Glutamatergic neuron (in vitro differentiated cells): ENCODE measurements around the gene GLIS1. TPM values are rescaled to one million over a fixed set of nuclear protein-coding genes. Genes with fewer than 3 reads are reported as not detected.

Experiments used
- DNase-seq: peaks from one replicate; pipeline ENCODE4 v3.0.0; 2022
- H3K27ac Mint-ChIP-seq: one replicate; pipeline ENCODE4 v1.8.0; 2020; ENCODE audit warnings: mild to moderate bottlenecking, mixed read lengths, inconsistent platforms; ENCODE audit not compliant: unreplicated experiment
- H3K27me3 Mint-ChIP-seq: one replicate; pipeline ENCODE4 v1.8.0; 2020; ENCODE audit warnings: mild to moderate bottlenecking, moderate library complexity, mixed read lengths, inconsistent platforms; ENCODE audit not compliant: unreplicated experiment
- H3K36me3 Mint-ChIP-seq: one replicate; pipeline ENCODE4 v1.8.0; 2020; ENCODE audit warnings: mild to moderate bottlenecking, mixed read lengths, inconsistent platforms; ENCODE audit not compliant: unreplicated experiment
- H3K4me1 Mint-ChIP-seq: one replicate; pipeline ENCODE4 v1.8.0; 2020; ENCODE audit warnings: mild to moderate bottlenecking, low read depth, mixed read lengths, inconsistent platforms; ENCODE audit not compliant: unreplicated experiment
- H3K4me3 Mint-ChIP-seq: one replicate; pipeline ENCODE4 v1.8.0; 2020; ENCODE audit warnings: mild to moderate bottlenecking, mixed read lengths, inconsistent platforms; ENCODE audit not compliant: unreplicated experiment
- H3K9me3 Mint-ChIP-seq: one replicate; pipeline ENCODE4 v1.8.0; 2020; ENCODE audit warnings: mild to moderate bottlenecking, moderate library complexity, mixed read lengths, inconsistent platforms; ENCODE audit not compliant: unreplicated experiment
- CTCF ChIP-seq: fragments of 200-600 bp; sonication (generic); IDR thresholded peaks from one replicate; pipeline ENCODE4 v1.5.0; 2021; ENCODE audit not compliant: partially characterized antibody, unreplicated experiment
- total RNA-seq: library from RNA; stranded (reverse); fragmentation: NEBNext Ultra II Directional; extraction: Animal tissue kit (Norgen Biotek cat#: 25700); gene quantifications from one replicate; pipeline ENCODE4 v1.2.1, GENCODE V29; 2021; ENCODE audit not compliant: unreplicated experiment

GLIS1 gene
- total RNA-seq, 1 donor from 2014 or later, result 0.76 TPM

- Mint-ChIP-seq H3K9me3 (peaks cover 9% of the 10 kb centered on the region), H3K4me3 (no peak overlapping the region), H3K4me1 (peaks cover 8% of the 10 kb centered on the region), H3K27me3 (peaks cover 4% of the 10 kb centered on the region), H3K36me3 (no peaks in the 10 kb centered on the region), H3K27ac (no peak overlapping the region)
- no peak for DNase-seq
- TF ChIP-seq CTCF, result no peak
These were observed 66.7 kb downstream of the GLIS1 start for GRCh38 chr1:53672243-53672642.

GRCh38 chr1:53669621-53670191 lies 69.3 kb downstream of the GLIS1 start:
- Mint-ChIP-seq H3K27me3 (peaks cover 5% of the 10 kb centered on the region), H3K36me3 (no peaks in the 10 kb centered on the region), H3K4me3 (no peak overlapping the region), H3K4me1 (peaks cover 4% of the 10 kb centered on the region), H3K27ac (no peak overlapping the region), H3K9me3 (peaks cover 9% of the 10 kb centered on the region)
- TF ChIP-seq CTCF, result no peak
- DNase-seq, result no peak

GRCh38 chr1:53666566-53666965 lies 72.4 kb downstream of the GLIS1 start:
- Mint-ChIP-seq H3K4me3 (no peak overlapping the region), H3K4me1 (peaks cover 10% of the 10 kb centered on the region), H3K27me3 (peaks cover 9% of the 10 kb centered on the region), H3K9me3 (peaks cover 7% of the 10 kb centered on the region), H3K27ac (no peak overlapping the region), H3K36me3 (no peaks in the 10 kb centered on the region)
- TF ChIP-seq CTCF, result no peak
- no peak for DNase-seq

- Mint-ChIP-seq H3K27me3 (peaks cover 11% of the 10 kb centered on the region), H3K36me3 (no peaks in the 10 kb centered on the region), H3K4me3 (no peak overlapping the region), H3K27ac (no peak overlapping the region), H3K9me3 (peaks cover 8% of the 10 kb centered on the region), H3K4me1 (peaks cover 10% of the 10 kb centered on the region)
- DNase-seq, result no peak
- TF ChIP-seq CTCF, result no peak
These were observed 73.0 kb downstream of the GLIS1 start for GRCh38 chr1:53665996-53666395.

GRCh38 chr1:53663529-53664300 lies 75.2 kb downstream of the GLIS1 start:
- Mint-ChIP-seq H3K27me3 (peaks cover 11% of the 10 kb centered on the region), H3K36me3 (no peaks in the 10 kb centered on the region), H3K4me1 (peaks cover 6% of the 10 kb centered on the region)

More at GRCh38 chr1:53663529-53664300, 75.2 kb downstream of the GLIS1 start:
- H3K9me3 Mint-ChIP-seq, result peaks cover 10% of the 10 kb centered on the region
- no peak overlapping the region for H3K4me3 Mint-ChIP-seq
- no peak overlapping the region for H3K27ac Mint-ChIP-seq
- TF ChIP-seq CTCF, result no peak
- DNase-seq, result no peak
